Osteoblast (primary cell): ENCODE data around the gene CARD9. TPM values are rescaled to one million over a fixed set of nuclear protein-coding genes. Genes with fewer than 3 reads are reported as not detected.

Experiments used
- DNase-seq: peaks from one replicate; pipeline ENCODE4 v3.0.0; 2011; ENCODE audit warnings: low spot score, mixed read lengths; ENCODE audit not compliant: insufficient read length; ENCODE audit errors: missing footprints
- H2AFZ ChIP-seq: 2 replicates; pipeline ENCODE4 v1.6.0; 2011; ENCODE audit warnings: mild to moderate bottlenecking, low read length
- H3K27ac ChIP-seq: 2 replicates; pipeline ENCODE4 v1.5.1; 2011; ENCODE audit warnings: mild to moderate bottlenecking, low read depth, low read length, moderate library complexity
- H3K27me3 ChIP-seq: 2 replicates; pipeline ENCODE4 v1.6.0; 2012; ENCODE audit warnings: mild to moderate bottlenecking, control low read depth, inconsistent platforms, low read length, moderate library complexity; ENCODE audit not compliant: insufficient read depth
- H3K36me3 ChIP-seq: 2 replicates; pipeline ENCODE4 v1.5.1; 2011; ENCODE audit warnings: mild to moderate bottlenecking, low read length, control low read depth, moderate library complexity; ENCODE audit not compliant: insufficient read depth
- H3K4me1 ChIP-seq: 2 replicates; pipeline ENCODE4 v1.5.1; 2011; ENCODE audit warnings: mild to moderate bottlenecking, low read length, control low read depth, moderate library complexity; ENCODE audit not compliant: insufficient read depth
- H3K4me2 ChIP-seq: 2 replicates; pipeline ENCODE4 v1.6.0; 2011; ENCODE audit warnings: mild to moderate bottlenecking, low read length; ENCODE audit not compliant: insufficient read depth
- H3K4me3 ChIP-seq: fragments of 200-600 bp; sonication (generic); 3 replicates; pipeline ENCODE4 v1.5.1; 2012; ENCODE audit warnings: mild to moderate bottlenecking, low read length, inconsistent platforms; ENCODE audit not compliant: insufficient read depth
- H3K79me2 ChIP-seq: 2 replicates; pipeline ENCODE4 v1.6.0; 2012; ENCODE audit warnings: mild to moderate bottlenecking, low read length, control low read depth, inconsistent platforms; ENCODE audit not compliant: insufficient read depth
- H3K9me3 ChIP-seq: 2 replicates; pipeline ENCODE4 v1.5.1; 2011; ENCODE audit warnings: low read depth, low read length, control low read depth
- H4K20me1 ChIP-seq: 2 replicates; pipeline ENCODE4 v1.6.0; 2012; ENCODE audit warnings: mild to moderate bottlenecking, low read length, control low read depth; ENCODE audit not compliant: insufficient read depth
- CTCF ChIP-seq: IDR thresholded peaks from 2 replicates; pipeline ENCODE4 v1.5.1; 2011; ENCODE audit warnings: mild to moderate bottlenecking, low read depth, low read length, moderate library complexity; ENCODE audit errors: extremely low read depth
- total RNA-seq: library from RNA; depleted of rRNA; stranded (reverse); fragments of >200 nt; gene quantifications from 2 replicates; pipeline ENCODE4 v1.2.3, GENCODE V29; 2012

CARD9 gene
- total RNA-seq, 1 donor: 5.1 TPM

DNA sequence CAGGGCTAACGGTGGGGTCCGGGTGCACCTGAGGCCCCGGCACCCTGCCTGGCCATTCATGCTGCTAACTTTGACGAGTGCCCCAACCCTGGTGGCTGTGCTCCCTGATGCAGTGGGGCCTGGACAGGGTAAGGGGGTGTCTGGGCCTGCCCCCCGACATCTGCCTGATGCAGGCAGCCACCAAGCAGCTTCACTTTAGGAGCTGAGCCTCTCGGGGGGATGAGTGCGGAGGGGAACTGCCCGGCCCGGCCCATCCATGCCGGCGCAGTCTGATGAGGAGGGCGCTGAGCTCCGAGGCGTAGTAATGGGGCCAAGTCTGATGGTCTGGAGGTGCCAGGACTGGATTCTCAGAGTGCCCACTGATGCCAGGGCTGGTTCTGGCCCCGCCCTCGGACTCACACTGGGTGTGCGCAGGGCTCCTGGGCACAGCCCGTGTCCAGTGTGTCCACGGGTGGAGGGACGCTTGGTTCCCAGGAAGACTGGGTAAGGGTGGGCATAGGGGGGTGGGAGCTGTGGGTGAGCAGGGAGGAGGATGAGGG is 26.5 kb downstream of the CARD9 start:
- peaks cover 16% of the 10 kb centered on the region for H3K36me3 ChIP-seq
- H4K20me1 ChIP-seq: peaks cover 39% of the 10 kb centered on the region

GRCh38 chr9:136346157-136346481 is 27.4 kb downstream of the CARD9 start:
- peaks cover 27% of the 10 kb centered on the region for H3K4me1 ChIP-seq
- no peak overlapping the region for H3K27ac ChIP-seq
- peaks cover 23% of the 10 kb centered on the region for H3K36me3 ChIP-seq
- no peaks in the 10 kb centered on the region for H3K9me3 ChIP-seq
- no peak overlapping the region for H2AFZ ChIP-seq
- peaks cover 40% of the 10 kb centered on the region for H4K20me1 ChIP-seq
- peak overlapping the region; percentile 60 for H3K4me2 ChIP-seq
- H3K79me2 ChIP-seq: no peaks in the 10 kb centered on the region
- no peak for TF ChIP-seq CTCF
- H3K4me3 ChIP-seq: peak overlapping the region; percentile 13
- DNase-seq: no peak
- H3K27me3 ChIP-seq: no peaks in the 10 kb centered on the region

More for the DNA sequence above, 26.5 kb downstream of the CARD9 start:
- Histone ChIP-seq H3K9me3 (no peaks in the 10 kb centered on the region), H3K27me3 (no peaks in the 10 kb centered on the region), H3K4me2 (peak overlapping the region; percentile 28), H3K79me2 (no peaks in the 10 kb centered on the region), H3K4me3 (no peak overlapping the region), H3K27ac (no peak overlapping the region), H3K4me1 (peaks cover 27% of the 10 kb centered on the region), H2AFZ (no peak overlapping the region)
- TF ChIP-seq CTCF: no peak
- DNase-seq: no peak

GRCh38 chr9:136345281-136346156 is 27.9 kb downstream of the CARD9 start:
- Histone ChIP-seq H3K4me2 (peak overlapping the region; percentile 60), H3K36me3 (peaks cover 29% of the 10 kb centered on the region), H4K20me1 (peaks cover 37% of the 10 kb centered on the region), H3K4me3 (peak overlapping the region; percentile 28), H3K4me1 (peaks cover 27% of the 10 kb centered on the region), H3K79me2 (no peaks in the 10 kb centered on the region), H3K9me3 (no peaks in the 10 kb centered on the region), H3K27me3 (no peaks in the 10 kb centered on the region), H2AFZ (no peak overlapping the region), H3K27ac (peak overlapping the region; percentile 33)
- DNase-seq: peak; percentile 98
- TF ChIP-seq CTCF: peak; percentile 50

GRCh38 chr9:136344544-136345280 is 28.8 kb downstream of the CARD9 start:
- TF ChIP-seq CTCF: no peak
- peaks cover 27% of the 10 kb centered on the region for H3K4me1 ChIP-seq
- peak overlapping the region; percentile 12 for H3K27ac ChIP-seq
- H2AFZ ChIP-seq: no peak overlapping the region
- no peaks in the 10 kb centered on the region for H3K9me3 ChIP-seq
- peak overlapping the region; percentile 60 for H3K4me2 ChIP-seq
- peaks cover 35% of the 10 kb centered on the region for H3K36me3 ChIP-seq
- H4K20me1 ChIP-seq: peaks cover 42% of the 10 kb centered on the region
- H3K79me2 ChIP-seq: no peaks in the 10 kb centered on the region
- no peaks in the 10 kb centered on the region for H3K27me3 ChIP-seq
- DNase-seq: no peak
- H3K4me3 ChIP-seq: no peak overlapping the region
